ENCODE results near the gene PLPPR2. TPM values are rescaled to one million over a fixed set of nuclear protein-coding genes. Genes with fewer than 3 reads are reported as not detected.
"Not testable (repeated sequence)": the region's sequence is repeated elsewhere in the genome, so short reads cannot be mapped to it uniquely, and the experiment has no call there.

Gene PLPPR2
- total RNA-seq, 4 donors from 2014 or later: 18.9 to 32.1 (median 22.5) TPM

DNA sequence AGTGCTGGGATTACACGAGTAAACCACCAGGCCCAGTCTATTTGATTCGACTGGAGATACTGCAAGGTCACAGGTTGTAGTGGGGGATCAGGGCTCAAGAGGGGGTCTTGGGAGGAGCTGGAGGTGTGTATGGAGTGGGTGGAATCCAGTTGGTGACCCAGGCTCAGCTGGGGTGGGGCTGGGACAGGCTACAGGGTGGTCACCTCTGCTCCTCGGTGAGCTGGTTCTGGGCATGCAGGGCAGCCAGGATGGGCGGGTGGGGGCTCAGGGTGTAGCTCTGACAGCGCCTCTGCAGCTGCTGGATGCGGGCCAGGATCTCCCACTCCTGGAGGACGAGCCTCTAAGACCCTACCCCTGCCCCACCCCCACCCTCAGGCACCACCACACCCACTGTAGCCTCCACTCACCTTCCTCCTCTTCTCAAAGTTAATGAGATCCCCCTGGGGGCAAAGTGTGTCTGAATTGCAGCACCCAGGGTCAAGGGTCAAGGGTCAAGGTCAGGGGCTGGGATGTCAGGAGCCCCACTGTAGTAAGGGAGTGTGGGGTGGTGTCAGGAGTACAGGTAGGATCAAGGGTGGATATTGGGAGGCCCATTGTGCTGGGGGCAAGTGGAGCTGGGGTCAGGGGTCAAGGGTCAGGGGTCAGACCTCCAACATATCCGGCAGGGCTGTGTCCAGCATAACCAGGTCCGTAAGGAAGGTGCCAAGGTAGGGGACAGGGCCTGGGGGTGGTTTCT, 46.7 kb downstream of the PLPPR2 start:
- DNase-seq (ENCODE audit: low spot score in 2 of 2): no peak
- no peak overlapping the region for H3K27ac ChIP-seq
- TF ChIP-seq, protein P1, sequence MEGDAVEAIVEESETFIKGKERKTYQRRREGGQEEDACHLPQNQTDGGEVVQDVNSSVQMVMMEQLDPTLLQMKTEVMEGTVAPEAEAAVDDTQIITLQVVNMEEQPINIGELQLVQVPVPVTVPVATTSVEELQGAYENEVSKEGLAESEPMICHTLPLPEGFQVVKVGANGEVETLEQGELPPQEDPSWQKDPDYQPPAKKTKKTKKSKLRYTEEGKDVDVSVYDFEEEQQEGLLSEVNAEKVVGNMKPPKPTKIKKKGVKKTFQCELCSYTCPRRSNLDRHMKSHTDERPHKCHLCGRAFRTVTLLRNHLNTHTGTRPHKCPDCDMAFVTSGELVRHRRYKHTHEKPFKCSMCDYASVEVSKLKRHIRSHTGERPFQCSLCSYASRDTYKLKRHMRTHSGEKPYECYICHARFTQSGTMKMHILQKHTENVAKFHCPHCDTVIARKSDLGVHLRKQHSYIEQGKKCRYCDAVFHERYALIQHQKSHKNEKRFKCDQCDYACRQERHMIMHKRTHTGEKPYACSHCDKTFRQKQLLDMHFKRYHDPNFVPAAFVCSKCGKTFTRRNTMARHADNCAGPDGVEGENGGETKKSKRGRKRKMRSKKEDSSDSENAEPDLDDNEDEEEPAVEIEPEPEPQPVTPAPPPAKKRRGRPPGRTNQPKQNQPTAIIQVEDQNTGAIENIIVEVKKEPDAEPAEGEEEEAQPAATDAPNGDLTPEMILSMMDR (IDR thresholded peaks at IDR 0.05): no peak
- no peak for TF ChIP-seq POLR2AphosphoS5 (IDR thresholded peaks at IDR 0.05)
- TF ChIP-seq POLR2A (IDR thresholded peaks at IDR 0.05): no peak
- TF ChIP-seq EP300 (IDR thresholded peaks at IDR 0.05): no peak
- H3K27me3 ChIP-seq: peaks cover 8% of the 10 kb centered on the region
- no peak overlapping the region for H3K4me3 ChIP-seq
- 66% methylated on average over 6 of the region's 9 CpGs for WGBS
- H3K4me1 ChIP-seq: peaks cover 8% of the 10 kb centered on the region
- no peaks in the 10 kb centered on the region for H3K36me3 ChIP-seq
- H3K9me3 ChIP-seq: no peaks in the 10 kb centered on the region

- no peaks in the 10 kb centered on the region for H3K9me3 ChIP-seq
- no peaks in the 10 kb centered on the region for H3K36me3 ChIP-seq
- no peak overlapping the region for H3K4me3 ChIP-seq
- TF ChIP-seq POLR2A (IDR thresholded peaks at IDR 0.05) (no peak), POLR2AphosphoS5 (IDR thresholded peaks at IDR 0.05) (no peak), EP300 (IDR thresholded peaks at IDR 0.05) (no peak)
- TF ChIP-seq, protein P1 (IDR thresholded peaks at IDR 0.05): no peak
- WGBS: 67% methylated on average over 9 of the region's 9 CpGs
- no peak overlapping the region for H3K27ac ChIP-seq
- H3K4me1 ChIP-seq: peaks cover 8% of the 10 kb centered on the region
- H3K27me3 ChIP-seq: peaks cover 11% of the 10 kb centered on the region
- DNase-seq (ENCODE audit: low spot score in 2 of 2): no peak
Measured at GRCh38 chr19:11404588-11405222, 49.5 kb downstream of the PLPPR2 start.

DNA sequence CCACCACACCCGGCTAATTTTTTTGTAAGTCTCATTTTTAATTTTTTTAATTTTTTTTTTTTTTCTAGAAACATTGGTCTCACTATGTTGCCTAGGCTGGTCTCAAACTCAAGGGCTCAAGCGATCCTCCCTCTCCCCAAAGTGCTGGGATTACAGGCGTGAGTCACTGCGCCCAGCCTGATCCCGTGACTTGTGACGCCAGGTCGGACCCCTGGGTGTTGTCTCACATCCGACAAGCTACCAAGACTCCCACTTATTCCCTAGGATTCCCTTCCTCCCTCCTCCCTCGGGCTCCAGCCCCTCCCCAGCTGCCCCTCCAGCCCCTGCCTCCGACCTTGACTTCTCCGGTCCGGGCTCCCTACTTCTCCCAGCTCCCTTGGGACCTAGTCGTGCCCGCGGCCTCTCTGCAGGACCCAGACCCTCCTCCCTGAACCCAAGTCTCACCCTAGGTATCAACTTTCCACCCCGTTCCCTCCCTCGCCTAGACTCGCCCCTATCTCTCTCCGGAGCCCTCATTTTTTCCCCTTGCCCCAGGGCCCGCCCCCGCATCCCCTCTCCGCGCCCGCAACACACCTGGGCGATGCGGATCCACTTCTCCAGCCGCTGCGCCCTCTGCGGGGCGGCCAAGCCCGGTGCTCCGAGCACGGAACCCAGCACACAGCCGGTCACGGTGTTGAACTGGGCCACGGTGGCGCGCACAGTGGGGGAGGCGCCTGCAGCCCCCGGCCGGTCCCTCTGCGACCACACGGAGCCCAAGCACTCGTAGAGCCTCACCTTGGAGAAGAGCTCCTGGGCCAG, 50.8 kb downstream of the PLPPR2 start:
- Histone ChIP-seq H3K9me3 (no peaks in the 10 kb centered on the region), H3K4me1 (peaks cover 8% of the 10 kb centered on the region), H3K36me3 (no peaks in the 10 kb centered on the region), H3K4me3 (no peak overlapping the region), H3K27me3 (peaks cover 11% of the 10 kb centered on the region), H3K27ac (no peak overlapping the region)
- TF ChIP-seq POLR2AphosphoS5 (IDR thresholded peaks at IDR 0.05): no peak
- TF ChIP-seq, protein P1 (IDR thresholded peaks at IDR 0.05): peak in 1 of 2 donors; percentile 34
- 46% methylated on average over 34 of the region's 44 CpGs for WGBS
- DNase-seq (ENCODE audit: low spot score in 2 of 2): no peak

GRCh38 chr19:11406703-11407236, 51.5 kb downstream of the PLPPR2 start:
- H3K27me3 ChIP-seq: peaks cover 11% of the 10 kb centered on the region
- H3K4me1 ChIP-seq; H3K36me3 ChIP-seq; DNase-seq (ENCODE audit: low spot score in 2 of 2); H3K27ac ChIP-seq; H3K9me3 ChIP-seq; H3K4me3 ChIP-seq: not testable (repeated sequence)
- WGBS: 82% methylated on average over 12 of the region's 12 CpGs

DNA sequence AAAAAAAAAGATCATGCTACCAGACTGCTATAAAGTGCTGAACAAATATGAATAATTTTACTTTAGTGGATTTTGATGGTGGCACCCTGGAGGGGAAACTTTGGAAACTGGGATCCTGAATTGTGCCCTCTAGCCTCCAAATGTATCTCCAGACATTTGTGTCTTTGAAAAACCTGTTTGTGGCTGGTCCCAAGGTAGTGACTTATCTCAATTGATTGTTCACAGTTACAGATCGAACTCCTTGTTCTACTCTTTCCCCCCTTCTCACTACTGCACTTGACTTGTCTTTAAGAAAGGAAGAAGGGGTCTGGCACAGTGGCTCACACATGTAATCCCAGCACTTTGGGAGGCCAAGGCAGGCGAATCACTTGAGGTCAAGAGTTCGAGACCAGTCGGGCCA, 53.4 kb downstream of the PLPPR2 start:
- DNase-seq (ENCODE audit: low spot score in 2 of 2): no peak
- H3K4me3 ChIP-seq: no peak overlapping the region
- no peak overlapping the region for H3K27ac ChIP-seq
- no peaks in the 10 kb centered on the region for H3K9me3 ChIP-seq
- peaks cover 11% of the 10 kb centered on the region for H3K27me3 ChIP-seq
- H3K36me3 ChIP-seq: no peaks in the 10 kb centered on the region
- H3K4me1 ChIP-seq: peaks cover 8% of the 10 kb centered on the region
- TF ChIP-seq, protein P1 (IDR thresholded peaks at IDR 0.05): no peak
- no peak for TF ChIP-seq EP300 (IDR thresholded peaks at IDR 0.05)
- no peak for TF ChIP-seq POLR2AphosphoS5 (IDR thresholded peaks at IDR 0.05)
- no peak for TF ChIP-seq POLR2A (IDR thresholded peaks at IDR 0.05)
- WGBS: 82% methylated on average over 4 of the region's 4 CpGs

Data from suprapubic skin (tissue), 4 donors.